HEK293T (cell line): Measurements from ENCODE around the gene OR10A6.

Experiments
- CTCF ChIA-PET: fragments of 350-600 bp; formaldehyde crosslinking; extraction: SDS; loops from one replicate; lab custom pipeline; 2021; ENCODE audit warnings: antibody characterized with exemption, inconsistent platforms; lab: Yijun Ruan, JAX
- POLR2A ChIA-PET: fragments of 350-600 bp; formaldehyde crosslinking; extraction: SDS; loops from one replicate; lab custom pipeline; 2020; ENCODE audit warnings: antibody characterized with exemption, inconsistent platforms; lab: Yijun Ruan, JAX
- DNase-seq: peaks from one replicate; pipeline ENCODE4 v3.0.0; 2012; ENCODE audit warnings: mixed read lengths; ENCODE audit errors: extremely low spot score
- ARNT ChIP-seq: fragments of 450-650 bp; IDR thresholded peaks from 2 replicates; pipeline ENCODE4 v1.6.1; 2017; ENCODE audit warnings: mild to moderate bottlenecking
- BHLHE40 ChIP-seq: fragments of 450-650 bp; IDR thresholded peaks from 2 replicates; pipeline ENCODE4 v1.6.1; 2016; ENCODE audit warnings: mild to moderate bottlenecking, moderate library complexity, borderline replicate concordance
- CTBP1 ChIP-seq: fragments of 450-650 bp; IDR thresholded peaks from 2 replicates; pipeline ENCODE4 v1.6.1; 2016; ENCODE audit warnings: borderline replicate concordance
- ELF4 ChIP-seq: fragments of 450-650 bp; IDR thresholded peaks from 2 replicates; pipeline ENCODE4 v1.6.1; 2017; ENCODE audit warnings: antibody characterized with exemption
- FOXA1 ChIP-seq: fragments of 450-650 bp; IDR thresholded peaks from 2 replicates; pipeline ENCODE4 v1.6.1; 2016; ENCODE audit warnings: mild to moderate bottlenecking
- FOXK2 ChIP-seq: fragments of 450-650 bp; IDR thresholded peaks from 2 replicates; pipeline ENCODE4 v1.6.1; 2016; ENCODE audit warnings: mild to moderate bottlenecking
- FOXM1 ChIP-seq: fragments of 450-650 bp; IDR thresholded peaks from 2 replicates; pipeline ENCODE4 v1.6.1; 2017; ENCODE audit warnings: mild to moderate bottlenecking, borderline replicate concordance
- HDGF ChIP-seq: fragments of 450-650 bp; IDR thresholded peaks from 2 replicates; pipeline ENCODE4 v1.6.1; 2017; ENCODE audit warnings: antibody characterized with exemption, borderline replicate concordance
- L3MBTL2 ChIP-seq: fragments of 450-650 bp; conservative IDR thresholded peaks from 2 replicates; pipeline ENCODE4 v1.6.1; 2016; ENCODE audit warnings: mild to moderate bottlenecking
- LEF1 ChIP-seq: fragments of 450-650 bp; IDR thresholded peaks from 2 replicates; pipeline ENCODE4 v1.6.1; 2017; ENCODE audit warnings: mild to moderate bottlenecking, borderline replicate concordance
- NFRKB ChIP-seq: fragments of 450-650 bp; IDR thresholded peaks from 2 replicates; pipeline ENCODE4 v1.6.1; 2016; ENCODE audit warnings: mild to moderate bottlenecking, moderate library complexity
- SP1 ChIP-seq: fragments of 450-650 bp; IDR thresholded peaks from 2 replicates; pipeline ENCODE4 v1.6.1; 2017
- SUZ12 ChIP-seq: fragments of 450-650 bp; IDR thresholded peaks from 2 replicates; pipeline ENCODE4 v1.6.1; 2016; ENCODE audit warnings: mild to moderate bottlenecking
- TARDBP ChIP-seq: fragments of 450-650 bp; IDR thresholded peaks from 2 replicates; pipeline ENCODE4 v1.6.1; 2016
- ZNF384 ChIP-seq: fragments of 450-650 bp; IDR thresholded peaks from 2 replicates; pipeline ENCODE4 v1.6.1; 2016
- TF ChIP-seq, protein P1 (sequence below): fragments of 450-650 bp; IDR thresholded peaks from 2 replicates; pipeline ENCODE4 v1.6.1; 2016

OR10A6 gene

DNA sequence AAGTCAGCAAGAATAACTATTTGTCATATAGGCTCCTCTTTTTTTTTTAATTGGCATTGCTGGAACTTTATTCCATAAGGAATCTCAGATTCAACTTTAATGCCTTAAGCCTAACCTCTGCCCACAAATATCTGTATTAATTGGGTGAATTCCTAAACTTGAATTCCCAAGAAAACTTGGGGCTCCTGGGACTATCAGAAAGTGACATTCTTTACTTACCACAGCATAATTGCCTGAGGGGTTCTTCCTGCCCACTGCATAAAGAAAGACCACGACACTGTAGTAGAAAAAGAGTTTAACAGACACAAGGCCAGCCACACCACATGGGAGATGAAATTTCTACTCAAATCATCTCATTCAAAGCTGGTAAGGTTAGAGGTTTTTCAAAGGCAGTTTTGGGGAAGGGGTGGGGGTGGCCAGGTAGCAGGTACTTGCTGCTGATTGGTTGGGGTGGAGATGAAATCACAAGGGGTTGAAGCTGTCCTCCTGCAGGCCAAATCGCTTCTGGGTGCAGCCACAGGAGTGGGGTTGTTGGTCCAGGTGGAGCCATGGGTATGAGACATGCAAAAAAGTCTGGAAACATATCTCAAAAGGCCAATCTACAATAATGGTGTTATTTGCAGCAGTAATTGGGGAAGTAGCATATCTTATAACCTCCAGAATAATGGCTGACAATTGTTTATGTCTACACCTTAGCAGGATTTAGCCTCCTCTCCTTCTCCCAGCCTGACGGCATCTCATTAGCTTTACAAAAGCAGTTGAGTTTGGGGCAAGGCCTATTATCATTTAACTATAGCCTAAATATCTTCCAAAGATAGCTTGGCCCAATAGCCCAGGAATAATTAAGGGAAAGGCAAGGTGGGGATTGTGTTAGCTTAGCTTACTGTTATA is 38.9 kb upstream of the OR10A6 start:
- no peak for TF ChIP-seq CTBP1
- TF ChIP-seq NFRKB, result no peak
- TF ChIP-seq SP1, result no peak
- TF ChIP-seq L3MBTL2, result no peak
- TF ChIP-seq HDGF, result no peak
- TF ChIP-seq, protein P1, sequence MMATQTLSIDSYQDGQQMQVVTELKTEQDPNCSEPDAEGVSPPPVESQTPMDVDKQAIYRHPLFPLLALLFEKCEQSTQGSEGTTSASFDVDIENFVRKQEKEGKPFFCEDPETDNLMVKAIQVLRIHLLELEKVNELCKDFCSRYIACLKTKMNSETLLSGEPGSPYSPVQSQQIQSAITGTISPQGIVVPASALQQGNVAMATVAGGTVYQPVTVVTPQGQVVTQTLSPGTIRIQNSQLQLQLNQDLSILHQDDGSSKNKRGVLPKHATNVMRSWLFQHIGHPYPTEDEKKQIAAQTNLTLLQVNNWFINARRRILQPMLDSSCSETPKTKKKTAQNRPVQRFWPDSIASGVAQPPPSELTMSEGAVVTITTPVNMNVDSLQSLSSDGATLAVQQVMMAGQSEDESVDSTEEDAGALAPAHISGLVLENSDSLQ, result no peak
- no peak for TF ChIP-seq ARNT
- no peak for TF ChIP-seq FOXK2
- ChIA-PET POLR2A (no interaction called here), CTCF (no interaction called here)
- no peak for DNase-seq

DNA sequence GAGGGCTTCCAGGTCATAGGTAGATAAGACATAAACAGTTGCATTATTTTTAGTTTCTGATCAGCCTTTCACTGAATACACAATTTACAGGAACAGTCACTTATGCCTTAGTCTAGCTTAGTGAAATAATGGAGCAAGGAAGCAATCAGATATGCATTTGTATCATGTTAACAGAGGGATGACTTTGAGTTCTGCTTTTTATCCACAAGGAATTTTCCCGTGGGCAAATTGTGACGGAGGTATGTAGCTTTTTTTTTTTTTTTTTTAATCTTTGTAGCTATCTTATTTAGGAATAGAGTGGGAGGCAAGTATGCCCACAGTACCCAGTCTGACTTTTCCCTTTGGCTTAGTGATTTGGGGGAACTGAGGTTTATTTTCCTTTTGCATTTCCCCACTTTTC is 37.6 kb upstream of the OR10A6 start:
- TF ChIP-seq SUZ12 (no peak), FOXK2 (no peak), ELF4 (no peak), HDGF (no peak), ARNT (no peak), FOXM1 (no peak), FOXA1 (no peak), TARDBP (no peak), LEF1 (no peak)
- ChIA-PET CTCF (interaction anchor here (0.6 to 1.1 kb wide), 3 partner anchors 12 to 30 kb away, joined by 3 to 5 read pairs (median 3); partner anchors contain the start of gene EIF3F), POLR2A (interaction anchor here (0.7 kb wide), 1 partner anchor 975 kb away, joined by 3 read pairs; no protein-coding TSS in a partner anchor)
- no peak for DNase-seq

DNA sequence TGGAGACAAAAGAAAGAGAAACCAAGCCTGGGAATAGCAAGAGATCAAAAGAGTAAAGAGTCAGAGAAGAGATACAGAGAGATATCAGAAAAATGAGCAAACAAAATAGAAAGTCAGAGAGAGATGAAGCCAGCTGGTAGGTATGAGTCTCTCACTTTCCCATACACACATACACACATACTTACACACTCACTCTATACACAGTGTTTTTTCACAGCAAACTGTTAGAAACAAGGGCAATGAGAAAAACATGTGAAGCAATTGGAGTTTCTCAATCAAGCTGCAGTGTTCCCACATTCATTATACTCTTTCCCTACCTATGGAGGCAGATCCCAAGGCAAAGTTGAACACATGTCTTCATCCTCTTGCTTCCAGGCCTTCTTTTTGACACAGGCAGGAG is 36.8 kb upstream of the OR10A6 start:
- DNase-seq, result no peak
- ChIA-PET POLR2A (no interaction called here), CTCF (no interaction called here)
- TF ChIP-seq TARDBP (no peak), SUZ12 (no peak), FOXM1 (no peak)
- TF ChIP-seq, protein P1, result no peak

DNA sequence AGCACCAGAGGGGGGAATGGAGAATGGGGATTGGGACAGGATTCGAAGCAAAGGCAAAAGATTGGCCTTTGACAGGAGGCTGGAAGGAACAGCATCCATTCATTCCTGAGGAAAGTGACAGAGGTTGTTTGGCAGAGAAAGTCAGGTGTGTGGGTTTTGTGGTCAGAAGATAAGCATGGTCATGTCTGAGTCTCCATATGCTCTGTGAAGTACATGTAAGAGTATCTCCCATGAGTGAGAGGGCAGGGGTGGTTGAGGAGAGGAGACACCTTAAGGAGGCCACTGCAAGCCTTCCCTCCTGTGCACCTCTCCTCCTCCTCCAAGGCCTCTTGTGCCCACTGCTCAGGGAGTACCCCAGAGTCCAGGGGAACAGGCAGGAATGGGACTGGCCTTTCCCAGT is 36.0 kb upstream of the OR10A6 start:
- ChIA-PET POLR2A (no interaction called here), CTCF (no interaction called here)
- DNase-seq, result no peak
- TF ChIP-seq, protein P1, result no peak
- TF ChIP-seq ZNF384 (no peak), HDGF (no peak)

DNA sequence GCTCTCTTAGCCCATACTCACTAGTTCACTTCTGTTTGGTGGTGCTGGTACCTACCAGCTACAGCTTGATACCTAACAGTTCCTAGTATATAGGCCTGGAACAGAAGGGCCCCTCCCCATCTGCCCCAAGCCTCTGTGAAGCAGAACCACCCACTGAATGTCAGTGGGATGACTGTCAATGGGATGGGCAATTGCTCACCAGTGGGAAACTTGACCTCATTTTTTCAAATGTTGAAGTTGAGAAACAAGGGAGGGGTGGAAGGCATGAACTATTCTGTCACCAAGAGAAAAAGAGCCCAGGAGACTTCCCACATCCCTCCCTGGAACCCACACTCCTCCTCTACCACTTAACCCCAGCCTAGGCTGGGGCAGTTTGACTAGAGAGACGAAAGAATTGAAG is 34.3 kb upstream of the OR10A6 start, which contains the start of gene NLRP10:
NLRP10 (minus strand) TSS at position 62 of the 400 bp plus-strand sequence. CDS start 1,952 bp downstream, outside the sequence.
- POLR2A ChIA-PET, result no interaction called here
- no peak for DNase-seq
- TF ChIP-seq LEF1, result no peak
- TF ChIP-seq ELF4, result no peak
- no peak for TF ChIP-seq TARDBP
- no peak for TF ChIP-seq HDGF
- no peak for TF ChIP-seq ARNT
- no peak for TF ChIP-seq L3MBTL2
- no peak for TF ChIP-seq BHLHE40
- TF ChIP-seq FOXA1, result no peak
- no peak for TF ChIP-seq NFRKB
- no peak for TF ChIP-seq ZNF384
- TF ChIP-seq FOXK2, result no peak
- no peak for TF ChIP-seq CTBP1
- TF ChIP-seq, protein P1, result no peak
- TF ChIP-seq FOXM1, result no peak
- TF ChIP-seq SP1, result no peak
- TF ChIP-seq SUZ12, result no peak
- CTCF ChIA-PET, result no interaction called here

DNA sequence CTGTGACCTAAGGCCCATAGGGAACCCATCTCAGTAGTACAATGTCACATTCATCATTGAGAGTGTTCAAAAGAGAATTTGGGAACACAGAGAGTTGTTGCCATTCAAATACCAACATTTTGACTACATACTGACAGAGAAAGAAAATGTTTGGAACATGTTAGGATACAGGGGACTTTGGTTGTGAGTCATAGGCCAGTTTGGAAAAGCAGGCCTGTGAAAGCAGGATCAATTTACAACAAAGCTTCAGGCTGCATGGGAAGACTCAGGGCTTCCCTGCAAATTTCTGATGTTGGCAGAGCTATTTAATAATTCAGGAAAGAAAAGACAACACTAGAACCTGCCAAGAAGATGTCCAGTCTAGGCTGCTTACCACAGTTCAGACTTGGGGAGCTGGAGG is 33.8 kb upstream of the OR10A6 start:
- DNase-seq, result no peak
- TF ChIP-seq L3MBTL2 (no peak), ELF4 (no peak), BHLHE40 (no peak), LEF1 (no peak), FOXK2 (no peak), TARDBP (no peak), ARNT (no peak), FOXA1 (no peak), SP1 (no peak), ZNF384 (no peak), CTBP1 (no peak), SUZ12 (no peak), NFRKB (no peak), HDGF (no peak), FOXM1 (no peak)
- TF ChIP-seq, protein P1, result no peak
- ChIA-PET POLR2A (no interaction called here), CTCF (no interaction called here)
